ENCODE measurements around the gene PRKAG2.
"Not testable (repeated sequence)": the region's sequence is repeated elsewhere in the genome, so short reads cannot be mapped to it uniquely, and the experiment has no call there.

PRKAG2 gene

DNA sequence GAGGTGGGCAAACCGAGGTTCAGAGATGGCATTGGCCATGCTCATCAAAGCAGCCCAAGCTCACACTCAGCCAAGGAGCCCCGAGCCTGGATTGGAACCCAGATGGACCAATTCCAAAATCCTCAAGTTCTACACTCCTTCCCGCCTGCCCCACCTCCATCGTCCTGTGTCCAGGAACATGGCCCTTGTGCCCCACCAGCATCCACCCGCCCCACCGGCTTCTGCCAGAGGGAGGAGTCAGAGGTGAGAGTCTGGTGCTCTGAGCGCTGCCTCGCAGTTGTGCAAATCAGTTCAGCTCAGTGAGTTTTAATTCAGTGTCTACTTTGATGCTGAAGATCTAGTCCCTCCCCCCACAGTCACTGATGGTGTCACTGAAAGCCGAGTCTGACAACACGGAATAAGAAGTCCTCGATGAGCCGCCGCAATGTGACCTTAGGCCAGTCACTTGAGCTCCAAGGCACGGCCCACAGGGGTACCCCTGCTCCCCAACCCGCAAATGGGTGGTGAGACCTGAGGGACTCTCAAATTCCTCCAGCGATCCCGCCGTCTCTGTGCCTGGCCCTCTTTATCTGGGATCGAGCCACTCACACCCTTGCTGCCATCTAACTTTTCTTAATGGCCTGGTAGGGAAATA lies 26.3 kb downstream of the PRKAG2 start:
- DNase-seq (ENCODE audit: low read depth) = no peak

DNA sequence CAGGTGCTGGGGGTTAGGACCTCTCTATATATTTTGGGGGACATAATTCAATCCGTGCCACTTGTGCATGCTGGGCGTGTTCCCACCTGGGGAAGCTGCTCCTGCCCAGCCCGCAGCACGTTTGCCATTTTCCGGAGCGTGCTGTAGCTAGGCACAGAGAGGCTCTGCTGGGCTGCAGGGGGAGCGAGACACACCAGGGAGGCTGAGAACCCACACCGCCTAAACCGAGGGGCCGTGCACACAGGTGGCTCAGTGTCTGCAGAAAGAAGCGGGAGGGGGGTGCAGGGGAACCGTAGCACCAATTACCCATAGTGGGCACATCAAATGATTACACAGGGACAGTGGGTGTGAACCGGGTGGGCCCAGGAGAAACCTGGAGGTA lies 27.0 kb downstream of the PRKAG2 start:
- no peak for DNase-seq (ENCODE audit: low read depth)

DNA sequence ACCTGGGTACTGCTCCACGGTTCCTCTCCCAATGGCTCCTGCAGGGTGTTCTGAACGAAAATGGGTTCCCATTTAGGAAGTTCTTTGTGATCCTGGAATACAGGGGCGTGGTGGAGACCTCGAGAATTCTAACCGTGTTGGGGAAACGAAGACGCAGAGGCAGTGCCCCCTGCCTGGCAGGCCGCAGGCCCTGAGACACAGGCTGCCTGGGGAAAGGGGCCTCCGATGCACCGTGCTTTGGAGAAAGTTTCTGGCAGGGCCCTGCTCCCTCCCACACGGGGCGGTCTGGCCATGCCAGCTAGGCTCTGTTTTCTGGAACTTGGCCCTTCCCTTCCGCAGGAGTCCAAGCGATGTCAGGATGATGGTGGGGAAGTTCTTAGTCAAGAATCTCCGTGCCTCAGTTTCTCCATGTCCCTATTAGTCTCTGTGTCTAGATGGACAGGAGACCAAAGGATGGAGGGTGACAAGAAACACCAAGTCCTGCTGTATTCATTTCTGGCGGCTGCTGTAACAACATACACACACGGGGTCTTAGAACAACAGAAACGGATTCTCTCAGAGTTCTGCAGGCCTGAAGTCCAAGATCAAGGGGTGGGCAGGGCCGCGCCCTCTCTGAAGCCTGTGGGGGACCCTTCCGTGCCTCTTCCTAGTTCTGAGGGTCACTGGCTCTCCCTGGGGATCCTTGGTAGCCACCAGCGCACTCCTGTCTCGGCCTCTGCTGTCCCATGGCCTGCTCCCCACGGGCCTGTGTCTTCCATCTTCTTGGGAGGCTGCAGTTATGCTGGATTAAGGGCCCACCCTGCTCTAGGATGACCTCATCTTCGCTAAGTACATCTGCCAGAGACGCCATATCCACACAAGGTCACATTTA lies 27.7 kb downstream of the PRKAG2 start:
- no peak for DNase-seq (ENCODE audit: low read depth)

DNA sequence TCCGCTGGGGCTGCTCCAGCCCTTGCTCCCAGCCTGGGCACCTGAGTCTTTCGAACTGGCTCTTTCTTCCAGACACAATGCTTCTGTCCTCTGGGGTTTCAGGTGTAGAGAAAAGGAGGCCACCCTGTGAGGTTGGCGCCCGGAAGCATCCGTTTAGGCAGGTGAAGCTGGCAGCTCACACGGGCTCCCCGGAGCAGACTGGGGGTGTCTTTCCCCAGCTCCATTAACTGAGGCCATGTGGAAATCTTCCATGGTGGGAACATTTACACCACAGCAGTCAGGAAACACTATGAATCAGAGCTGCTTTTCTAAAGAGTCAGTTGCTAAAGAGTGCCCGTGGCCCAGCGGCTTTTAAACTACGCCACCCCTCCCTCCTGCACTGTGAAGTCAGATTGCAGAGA lies 29.2 kb downstream of the PRKAG2 start:
- DNase-seq (ENCODE audit: low read depth) = no peak

DNA sequence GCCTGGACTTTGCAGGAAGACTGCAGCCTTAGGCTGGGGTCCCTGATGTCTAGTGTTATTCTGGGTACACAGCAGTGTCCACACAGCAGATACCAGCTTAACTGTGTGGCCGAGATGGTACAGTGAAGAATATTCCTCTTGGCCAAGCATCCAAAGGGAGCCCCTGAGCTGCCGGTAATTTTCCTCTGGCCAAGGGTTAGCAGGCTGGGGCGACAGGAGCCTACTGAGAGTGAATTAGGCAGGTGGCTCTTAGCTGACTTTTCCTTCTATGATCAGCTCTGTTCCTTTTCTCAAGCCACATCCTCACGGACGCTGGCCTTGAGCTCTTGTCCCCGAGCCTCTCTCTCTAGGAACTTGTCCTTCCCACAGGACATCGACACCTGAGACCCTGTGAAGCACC lies 29.8 kb downstream of the PRKAG2 start:
- DNase-seq (ENCODE audit: low read depth) = no peak

DNA sequence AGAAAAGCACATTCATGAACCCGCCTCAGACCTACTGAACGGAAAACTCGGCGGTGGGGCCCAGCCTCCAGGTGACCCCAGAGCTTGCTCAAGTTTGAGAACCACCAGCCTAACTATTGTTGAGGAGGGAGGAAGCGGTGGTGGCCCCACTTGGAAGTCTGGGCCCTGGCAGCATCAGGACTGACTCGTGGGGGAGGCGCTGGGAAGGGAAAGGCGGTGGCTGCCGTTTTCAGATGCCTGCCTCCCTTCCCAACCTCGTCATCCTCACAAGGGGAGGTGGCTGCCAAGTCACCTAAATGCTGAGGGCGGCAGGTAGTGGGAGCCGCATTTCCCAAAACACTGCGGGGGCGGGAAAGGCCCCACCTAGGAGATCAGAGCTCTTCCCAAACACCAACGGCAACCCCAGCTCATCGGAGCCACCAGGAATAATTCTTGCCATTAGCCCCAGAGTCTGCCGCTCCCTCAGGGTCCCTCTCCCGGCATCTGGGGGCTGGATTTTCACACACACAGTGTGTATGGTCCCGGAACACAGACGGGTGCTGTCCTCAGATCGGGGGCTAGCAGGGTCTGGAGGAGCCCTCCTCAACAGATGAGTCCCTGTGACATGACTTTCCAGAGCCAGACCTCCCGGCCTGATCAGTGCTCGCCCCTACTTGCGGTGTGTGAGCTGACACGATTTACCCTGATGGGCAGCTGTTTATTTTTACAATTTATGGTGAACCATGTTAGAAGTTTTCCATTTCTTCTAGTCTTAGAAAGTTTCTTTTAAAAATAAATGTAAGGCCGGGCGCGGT lies 31.3 kb downstream of the PRKAG2 start:
- no peak for DNase-seq (ENCODE audit: low read depth)

DNA sequence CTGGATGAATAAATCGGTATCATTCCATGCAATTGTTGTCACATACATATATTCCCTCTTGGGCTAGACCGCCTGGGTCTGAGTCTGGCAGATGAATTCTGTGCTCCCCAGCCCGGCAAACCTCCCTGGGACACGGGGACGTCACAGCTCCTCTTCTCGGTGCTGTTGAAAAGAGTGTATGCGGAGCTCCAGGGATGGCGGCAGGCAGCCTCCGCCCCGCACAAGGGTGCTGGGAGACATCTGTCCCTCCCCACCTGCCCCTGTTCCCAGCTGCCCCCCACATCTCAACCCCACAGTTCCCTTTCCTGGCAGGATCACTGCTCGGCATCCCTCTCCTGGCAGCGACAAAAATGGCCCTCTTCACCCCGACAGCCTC lies 32.1 kb downstream of the PRKAG2 start:
- DNase-seq (ENCODE audit: low read depth) = no peak

DNA sequence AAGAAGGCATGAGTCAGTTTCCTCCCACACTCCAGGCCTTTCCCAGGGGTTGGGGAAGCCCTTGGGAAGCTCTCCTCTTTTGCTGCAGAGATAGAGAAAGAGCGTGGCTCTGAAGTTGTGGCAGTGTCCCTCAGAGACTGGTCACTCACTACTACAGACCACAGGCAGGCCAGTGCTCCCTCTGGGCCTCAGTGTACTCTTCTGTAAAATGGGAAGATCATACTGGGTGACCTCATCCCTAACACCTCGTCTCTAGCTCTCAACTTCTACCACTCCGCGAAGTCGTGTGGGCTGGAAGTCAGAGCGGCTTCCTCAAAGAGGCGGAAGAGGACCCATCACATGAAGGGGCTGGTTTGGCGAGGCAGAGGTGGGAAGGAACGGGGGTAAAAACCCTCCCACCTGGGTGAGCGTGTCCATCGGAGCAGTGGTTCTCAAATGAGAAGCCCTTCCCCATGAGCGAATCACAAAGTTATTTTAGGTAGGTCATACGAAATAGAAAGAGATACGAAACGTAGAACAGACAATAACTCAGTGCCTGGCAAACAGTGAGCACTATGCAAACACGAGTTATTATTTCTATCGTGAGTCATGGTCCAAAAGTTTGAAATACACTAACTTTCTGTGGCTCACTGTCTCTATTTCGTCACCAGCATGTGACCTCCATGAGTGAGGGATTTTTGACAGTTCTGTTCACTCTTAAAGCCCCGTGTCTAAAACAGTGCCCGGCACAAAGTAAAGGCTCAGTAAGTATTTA lies 32.7 kb downstream of the PRKAG2 start:
- DNase-seq (ENCODE audit: low read depth) = no peak

DNA sequence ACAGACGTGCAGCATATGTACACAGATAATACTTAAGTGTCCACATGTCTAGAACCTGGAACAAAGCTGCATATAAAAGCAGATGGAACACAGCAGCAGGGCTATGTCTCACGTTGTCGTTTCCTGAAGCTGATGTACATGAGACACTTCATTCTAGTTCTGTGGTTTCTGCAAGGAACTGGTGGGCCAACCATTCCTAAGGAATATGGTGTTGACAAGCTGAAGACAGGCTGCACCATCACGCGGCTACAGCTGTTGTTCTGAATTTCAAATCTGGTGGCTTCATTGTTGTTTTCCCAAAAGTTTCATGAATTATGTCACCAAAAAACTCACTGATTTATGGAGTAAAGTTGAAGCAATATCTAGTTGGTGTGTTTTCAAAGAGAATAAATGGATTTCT lies 33.7 kb downstream of the PRKAG2 start:
- no peak for DNase-seq (ENCODE audit: low read depth)

DNA sequence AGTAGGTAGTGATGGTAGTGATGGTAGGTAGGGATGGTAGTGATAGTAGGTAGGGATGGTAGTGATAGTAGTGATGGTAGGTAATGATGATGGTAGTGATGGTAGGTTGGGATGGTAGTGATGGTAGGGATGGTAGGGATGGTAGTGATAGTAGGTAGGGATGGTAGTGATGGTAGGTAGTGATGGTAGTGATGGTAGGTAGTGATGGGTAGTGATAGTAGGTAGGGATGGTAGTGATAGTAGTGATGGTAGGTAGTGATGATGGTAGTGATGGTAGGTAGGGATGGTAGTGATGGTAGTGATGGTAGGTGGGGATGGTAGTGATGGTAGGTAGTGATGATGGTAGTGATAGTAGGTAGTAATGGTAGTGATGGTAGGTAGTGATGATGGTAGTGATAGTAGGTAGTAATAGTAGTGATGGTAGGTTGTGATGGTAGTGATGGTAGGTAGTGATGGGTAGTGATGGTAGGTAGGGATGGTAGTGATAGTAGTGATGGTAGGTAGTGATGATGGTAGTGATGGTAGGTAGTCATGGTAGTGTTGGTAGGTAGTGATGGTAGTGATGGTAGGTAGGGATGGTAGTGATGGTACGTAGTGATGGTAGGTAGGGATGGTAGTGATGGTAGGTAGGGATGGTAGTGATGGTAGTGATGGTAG lies 35.4 kb downstream of the PRKAG2 start:
- DNase-seq (ENCODE audit: low read depth) = not testable (repeated sequence)

DNA sequence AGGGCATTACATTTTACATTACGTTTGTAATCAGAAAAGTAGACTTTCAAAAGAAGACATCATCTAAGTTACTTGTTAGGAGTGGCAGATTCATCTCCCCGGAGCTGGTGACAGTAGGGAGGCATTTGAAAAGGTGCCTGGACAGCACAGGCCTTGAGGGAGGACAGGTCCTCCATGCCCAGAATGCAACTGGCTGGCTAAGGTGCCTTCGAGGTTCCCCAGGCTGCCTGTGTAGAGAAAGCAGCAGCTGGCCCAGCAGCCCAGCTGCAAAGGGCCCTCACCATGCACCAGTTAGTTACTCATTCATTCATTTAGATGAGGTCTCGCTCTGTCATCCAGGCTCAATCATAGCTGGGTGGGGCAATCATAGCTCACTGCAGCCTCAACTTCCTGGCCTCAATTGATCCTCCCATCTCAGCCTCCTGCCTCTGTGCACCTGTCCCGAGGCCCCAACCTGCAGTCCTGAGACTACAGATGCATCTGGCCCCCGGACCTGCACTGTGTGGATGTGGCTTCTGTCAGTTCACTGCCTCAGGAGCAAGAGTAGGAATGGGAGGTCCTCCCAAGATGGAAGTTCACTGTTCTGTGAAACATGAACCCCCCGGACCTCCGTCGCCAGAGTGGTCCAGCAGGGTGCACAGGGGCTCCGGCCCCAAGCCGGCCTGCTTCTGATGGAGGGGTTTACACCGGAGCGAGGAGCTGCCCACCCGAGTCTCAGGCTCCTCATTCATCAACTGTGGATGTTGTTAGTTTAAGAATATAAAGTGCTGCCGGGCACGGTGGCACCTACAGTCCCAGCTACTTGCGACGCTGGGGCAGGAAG lies 36.6 kb downstream of the PRKAG2 start:
- DNase-seq (ENCODE audit: low read depth) = no peak

DNA sequence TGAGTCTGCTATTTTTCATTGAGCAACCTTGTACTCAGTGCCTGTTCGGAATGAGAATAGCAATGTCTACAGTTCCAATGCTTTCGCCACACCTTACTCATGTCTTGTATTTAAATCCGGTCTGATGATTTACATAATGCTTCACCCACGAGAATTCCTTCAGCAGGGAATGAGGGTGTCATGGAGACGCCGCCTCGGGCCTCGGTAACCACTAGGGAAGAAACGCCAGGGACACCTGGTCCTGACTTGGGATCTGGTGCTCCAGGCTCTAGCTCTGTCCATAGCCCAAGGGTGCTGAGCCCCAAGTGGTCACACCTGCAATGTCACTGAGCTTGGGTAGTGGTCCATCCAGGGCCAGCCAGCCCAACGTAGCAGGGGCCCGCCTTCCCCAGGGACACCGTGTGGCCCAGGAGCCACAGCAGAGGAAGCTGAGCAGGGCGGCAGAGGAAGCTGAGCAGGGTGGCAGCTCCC lies 37.4 kb downstream of the PRKAG2 start:
- no peak for DNase-seq (ENCODE audit: low read depth)

DNA sequence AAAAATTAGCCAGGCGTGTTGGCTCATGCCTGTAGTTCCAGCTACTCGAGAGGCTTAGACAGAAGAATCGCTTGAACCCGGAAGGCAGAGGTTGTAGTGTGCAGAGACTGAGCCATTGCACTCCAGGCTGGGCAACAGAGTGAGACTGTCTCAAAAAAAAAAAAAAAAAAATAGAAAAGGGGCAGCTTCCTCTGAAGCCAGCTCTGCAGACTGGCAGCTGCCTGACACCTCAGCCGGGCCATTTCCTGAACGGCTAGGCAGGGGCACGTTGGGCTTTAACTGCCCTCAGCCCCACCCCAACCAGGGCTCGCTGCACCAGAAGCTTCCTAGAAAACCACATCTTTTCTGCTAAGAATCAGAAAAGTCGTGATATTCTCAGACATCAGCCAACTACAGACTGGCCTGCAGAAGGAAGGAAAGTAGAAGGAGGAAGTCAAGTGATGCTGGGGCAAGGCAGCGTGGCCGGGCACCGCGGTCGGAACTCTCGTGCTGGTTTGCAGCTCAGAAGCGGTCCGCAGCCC lies 38.0 kb downstream of the PRKAG2 start:
- DNase-seq (ENCODE audit: low read depth) = peak; percentile 19

DNA sequence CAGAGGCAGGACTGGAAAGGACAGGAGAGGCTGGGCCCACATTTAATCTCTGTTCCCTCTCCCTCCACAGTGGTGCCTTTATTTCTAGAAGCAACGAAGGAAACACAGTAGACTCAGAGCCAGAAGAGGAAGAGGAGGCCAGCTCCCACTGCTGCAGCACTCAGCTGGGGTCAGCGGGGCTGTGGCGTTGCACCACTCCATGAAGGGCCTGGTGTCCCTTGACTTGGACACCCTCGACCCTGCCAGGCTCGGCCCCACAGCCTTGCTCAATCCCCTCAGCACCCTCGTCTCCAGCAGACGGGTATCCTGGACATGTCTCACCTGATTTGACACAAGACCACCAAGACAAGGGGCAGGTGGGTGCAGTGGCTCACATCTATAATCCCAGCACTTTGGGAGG lies 38.8 kb downstream of the PRKAG2 start:
- DNase-seq (ENCODE audit: low read depth) = no peak

DNA sequence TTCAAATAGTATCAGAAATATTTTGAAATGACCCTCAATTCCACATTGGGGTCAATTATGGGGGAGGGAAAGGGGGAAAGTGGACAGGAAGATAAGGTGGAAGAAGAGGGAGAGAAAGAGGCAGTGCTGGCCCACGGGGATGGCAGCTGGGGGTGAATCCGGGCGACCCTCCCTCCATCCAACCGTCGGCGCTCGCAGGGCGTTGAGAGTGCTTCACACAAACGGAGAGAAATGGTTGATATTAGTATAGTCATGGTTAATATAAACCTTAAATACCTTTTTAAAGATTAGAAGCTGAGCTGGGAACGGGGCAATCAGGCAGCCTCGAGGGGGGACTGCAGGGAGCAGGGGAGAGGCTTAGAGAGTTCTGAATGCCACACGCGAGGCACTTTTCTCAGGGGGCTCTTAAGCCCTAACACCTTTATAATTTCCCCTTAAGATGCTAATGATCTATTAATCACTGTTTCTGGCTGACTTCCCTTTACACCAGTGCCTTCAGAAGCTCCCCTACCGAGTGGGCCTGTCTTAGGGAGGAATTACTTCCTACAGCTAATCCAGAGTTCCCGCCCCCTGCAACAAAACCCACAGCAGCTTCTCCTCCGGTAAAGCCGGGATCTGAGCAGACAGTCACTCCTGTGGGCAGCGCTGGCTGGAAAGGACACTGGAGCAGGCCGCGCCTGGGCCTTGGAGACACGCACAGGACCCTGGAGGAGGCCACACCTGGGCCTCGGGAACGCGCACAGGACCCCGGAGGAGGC lies 39.5 kb downstream of the PRKAG2 start:
- DNase-seq (ENCODE audit: low read depth) = no peak

DNA sequence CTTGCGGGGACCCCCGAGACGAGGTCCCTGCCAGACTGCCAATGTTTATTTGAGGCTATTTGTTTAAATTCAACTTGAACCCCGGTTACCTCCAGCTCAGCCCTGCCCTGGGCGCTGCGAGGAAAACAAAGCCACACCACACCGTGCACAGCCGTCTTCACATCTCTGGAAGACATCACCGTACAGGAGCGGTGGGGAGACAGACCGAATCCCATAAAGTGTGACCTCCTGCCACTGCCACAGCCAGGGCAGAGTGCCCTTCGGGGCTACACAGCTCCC lies 40.0 kb downstream of the PRKAG2 start:
- DNase-seq (ENCODE audit: low read depth) = no peak

DNA sequence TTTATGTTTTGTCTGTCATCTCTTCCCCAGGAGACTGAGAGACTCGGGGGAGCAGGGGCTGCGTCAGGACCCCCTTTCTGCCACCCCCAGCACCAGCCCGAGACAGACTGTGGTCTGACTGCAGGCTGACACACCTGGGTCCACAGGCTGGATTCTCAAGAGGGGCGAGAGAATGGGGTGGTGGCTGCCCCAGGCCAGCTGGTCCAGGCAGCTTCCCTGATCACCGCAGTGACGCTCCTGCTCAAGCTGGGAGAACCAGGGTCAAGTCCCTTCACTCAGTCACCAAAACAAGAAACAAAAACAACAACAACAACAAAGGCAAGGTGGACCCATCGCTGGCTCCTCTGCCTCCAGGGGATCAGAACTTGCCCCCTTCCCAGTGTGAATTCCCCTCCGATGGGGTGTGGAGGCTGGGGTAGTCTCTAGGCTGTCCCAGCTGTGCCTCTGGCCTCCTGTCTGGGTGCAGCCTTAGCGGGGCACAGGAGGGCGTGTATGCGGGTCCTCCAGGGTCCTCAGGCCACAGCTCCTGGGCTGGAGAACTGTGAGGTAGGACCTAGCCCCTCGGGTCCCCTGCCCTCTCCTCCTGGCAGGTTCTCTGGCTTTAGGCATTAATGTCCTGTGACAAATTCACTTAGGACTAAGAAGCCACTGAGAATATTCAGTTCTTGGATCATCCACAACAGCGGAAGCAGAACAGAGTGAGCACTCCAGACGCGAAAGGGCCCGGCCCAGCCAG lies 40.6 kb downstream of the PRKAG2 start:
- no peak for DNase-seq (ENCODE audit: low read depth)

DNA sequence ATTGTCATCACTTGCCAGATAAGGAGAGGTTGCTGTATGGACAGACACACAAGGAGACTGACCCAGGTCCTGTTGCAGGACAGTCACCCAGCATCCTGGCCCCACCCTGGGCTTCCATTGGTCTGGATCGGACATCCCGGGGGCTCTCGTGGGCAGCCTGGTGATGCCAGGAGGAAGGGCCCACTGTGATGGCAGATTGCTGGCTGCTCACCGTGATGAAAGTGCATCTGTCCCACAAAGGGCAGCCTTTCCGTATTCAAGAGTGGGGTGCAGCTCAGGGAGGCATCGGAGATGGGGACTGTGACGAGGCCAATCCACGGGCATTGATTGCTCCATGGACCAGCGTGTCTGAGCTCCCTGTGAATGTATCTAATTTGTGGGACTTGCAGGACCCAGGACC lies 41.3 kb downstream of the PRKAG2 start:
- DNase-seq (ENCODE audit: low read depth) = no peak
